Thyroid gland (tissue), 4 donors: ENCODE results near the gene PIP. TPM values are rescaled to one million over a fixed set of nuclear protein-coding genes. Genes with fewer than 3 reads are reported as not detected.
"Not testable (repeated sequence)": the region's sequence is repeated elsewhere in the genome, so short reads cannot be mapped to it uniquely, and the experiment has no call there.

ENCODE experiments used
- DNase-seq, 2 donors: peaks; one replicate each; pipeline ENCODE4 v3.0.0-alpha.2; 2019
- H3K27ac ChIP-seq, 3 donors: fragments of 200-600 bp; sonication (generic); 1 replicate in 2 of 3; 2 replicates in 1 of 3; pipeline ENCODE4 v1.5.1; 2016 to 2019; ENCODE audit warnings: mild to moderate bottlenecking in 1 of 3, moderate library complexity in 1 of 3
- H3K27me3 ChIP-seq: fragments of 200-600 bp; sonication (generic); one replicate; pipeline ENCODE4 v1.5.1; 2019
- H3K36me3 ChIP-seq, 2 donors: fragments of 200-600 bp; sonication (generic); one replicate each; pipeline ENCODE4 v1.5.1; 2016 to 2019
- H3K4me1 ChIP-seq, 2 donors: fragments of 200-600 bp; sonication (generic); one replicate each; pipeline ENCODE4 v1.5.1; 2017 to 2019
- H3K4me3 ChIP-seq, 3 donors: fragments of 200-600 bp; sonication (generic); replicated peaks in 1 of 3; 1 replicate in 2 of 3; 2 replicates in 1 of 3; pipeline ENCODE4 v1.5.1; 2016; ENCODE audit warnings: mild to moderate bottlenecking in 1 of 3
- H3K9me3 ChIP-seq: fragments of 200-600 bp; sonication (generic); one replicate; pipeline ENCODE4 v1.5.1; 2017
- POLR2A ChIP-seq, 2 donors: fragments of 450-650 bp; IDR thresholded peaks; one replicate each; pipeline ENCODE4 v1.6.1; 2017; ENCODE audit warnings: antibody characterized with exemption in 2 of 2, mild to moderate bottlenecking in 2 of 2, moderate library complexity in 1 of 2
- WGBS, 2 donors: methylation state at CpG; one replicate each; pipeline ENCODE4 v1.1.5; 2017; 5-methylcytosine and 5-hydroxymethylcytosine counted together
- intact Hi-C: fragments of 100-400 bp; cut with DNase I; formaldehyde crosslinking; loops from one replicate; pipeline ENCODE4 v1.15.1; 2023
- total RNA-seq, 4 donors: library from RNA; depleted of rRNA; stranded (reverse); fragments of >200 nt; gene quantifications; one replicate each; pipeline ENCODE4 v1.2.3, GENCODE V29; 2016
- TF ChIP-seq, protein P1 (sequence below), 6 experiments: fragments of 200-600 bp in 3 of 6; fragments of 450-650 bp in 3 of 6; sonication (generic) in 3 of 6; IDR thresholded peaks; one replicate each; pipeline ENCODE4 v1.5.1; 2016 to 2019; ENCODE audit warnings: antibody characterized with exemption in 6 of 6, mild to moderate bottlenecking in 2 of 6, inconsistent platforms in 1 of 6, moderate library complexity in 1 of 6

Gene PIP
- total RNA-seq, 4 donors from 2014 or later = not detected

DNA sequence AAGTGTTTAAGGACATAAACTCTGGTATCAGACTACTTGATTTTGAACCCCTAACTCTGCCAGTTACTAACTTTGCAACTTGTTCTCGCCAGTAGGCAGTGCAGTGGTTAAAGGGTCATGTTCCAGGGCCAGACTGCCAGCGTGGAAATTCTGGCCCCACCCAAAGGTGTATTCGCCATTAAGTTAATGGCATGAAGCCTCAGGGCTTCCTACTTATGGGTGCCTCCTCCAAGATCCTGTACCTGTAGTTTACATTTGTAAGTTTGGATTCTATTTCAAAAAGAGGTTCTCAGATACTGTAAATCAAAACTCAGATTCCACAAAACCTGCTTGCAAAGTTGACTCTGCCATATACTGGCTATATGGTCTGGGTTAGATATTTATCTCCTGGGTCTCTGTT lies 2.8 kb upstream of the PIP start:
- H3K9me3 ChIP-seq = no peaks in the 10 kb centered on the region
- TF ChIP-seq POLR2A (IDR thresholded peaks at IDR 0.05) = no peak
- H3K27me3 ChIP-seq = no peaks in the 10 kb centered on the region
- WGBS, 2 donors = 77 to 91% methylated on average over 3 of the region's 3 CpGs
- no peak overlapping the region for H3K27ac ChIP-seq
- no peak overlapping the region for H3K4me3 ChIP-seq
- peaks cover 0 to 20% of the 10 kb centered on the region in 2 donors for H3K4me1 ChIP-seq
- H3K36me3 ChIP-seq = no peaks in the 10 kb centered on the region
- intact Hi-C loops = no loop called here
- no peak for DNase-seq

DNA sequence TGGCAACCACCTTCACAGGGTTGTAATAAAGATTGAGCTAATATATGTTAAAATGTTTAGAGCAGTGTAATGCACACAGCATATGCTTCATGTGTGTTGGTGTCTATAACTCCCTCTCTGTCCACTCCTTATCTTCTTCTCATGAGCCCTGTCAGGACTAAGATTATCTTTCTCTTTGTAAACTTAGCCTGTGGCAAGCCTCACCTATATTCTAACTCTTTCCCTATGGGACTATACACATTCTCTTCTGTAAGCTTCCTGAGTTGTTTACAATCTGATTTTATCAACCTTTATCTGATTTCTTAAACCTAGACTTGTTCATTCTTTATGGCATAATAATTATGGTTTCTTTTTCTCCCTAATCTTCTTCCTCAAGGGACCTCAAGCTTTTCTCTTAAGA lies 2.4 kb upstream of the PIP start:
- intact Hi-C loops = no loop called here
- H3K27me3 ChIP-seq = no peaks in the 10 kb centered on the region
- TF ChIP-seq, protein P1, sequence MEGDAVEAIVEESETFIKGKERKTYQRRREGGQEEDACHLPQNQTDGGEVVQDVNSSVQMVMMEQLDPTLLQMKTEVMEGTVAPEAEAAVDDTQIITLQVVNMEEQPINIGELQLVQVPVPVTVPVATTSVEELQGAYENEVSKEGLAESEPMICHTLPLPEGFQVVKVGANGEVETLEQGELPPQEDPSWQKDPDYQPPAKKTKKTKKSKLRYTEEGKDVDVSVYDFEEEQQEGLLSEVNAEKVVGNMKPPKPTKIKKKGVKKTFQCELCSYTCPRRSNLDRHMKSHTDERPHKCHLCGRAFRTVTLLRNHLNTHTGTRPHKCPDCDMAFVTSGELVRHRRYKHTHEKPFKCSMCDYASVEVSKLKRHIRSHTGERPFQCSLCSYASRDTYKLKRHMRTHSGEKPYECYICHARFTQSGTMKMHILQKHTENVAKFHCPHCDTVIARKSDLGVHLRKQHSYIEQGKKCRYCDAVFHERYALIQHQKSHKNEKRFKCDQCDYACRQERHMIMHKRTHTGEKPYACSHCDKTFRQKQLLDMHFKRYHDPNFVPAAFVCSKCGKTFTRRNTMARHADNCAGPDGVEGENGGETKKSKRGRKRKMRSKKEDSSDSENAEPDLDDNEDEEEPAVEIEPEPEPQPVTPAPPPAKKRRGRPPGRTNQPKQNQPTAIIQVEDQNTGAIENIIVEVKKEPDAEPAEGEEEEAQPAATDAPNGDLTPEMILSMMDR (IDR thresholded peaks at IDR 0.05) = no peak
- TF ChIP-seq POLR2A (IDR thresholded peaks at IDR 0.05) = no peak
- no peak overlapping the region for H3K27ac ChIP-seq
- no peak for DNase-seq
- peaks cover 0 to 20% of the 10 kb centered on the region in 2 donors for H3K4me1 ChIP-seq
- H3K4me3 ChIP-seq = no peak overlapping the region
- no peaks in the 10 kb centered on the region for H3K36me3 ChIP-seq
- H3K9me3 ChIP-seq = no peaks in the 10 kb centered on the region

DNA sequence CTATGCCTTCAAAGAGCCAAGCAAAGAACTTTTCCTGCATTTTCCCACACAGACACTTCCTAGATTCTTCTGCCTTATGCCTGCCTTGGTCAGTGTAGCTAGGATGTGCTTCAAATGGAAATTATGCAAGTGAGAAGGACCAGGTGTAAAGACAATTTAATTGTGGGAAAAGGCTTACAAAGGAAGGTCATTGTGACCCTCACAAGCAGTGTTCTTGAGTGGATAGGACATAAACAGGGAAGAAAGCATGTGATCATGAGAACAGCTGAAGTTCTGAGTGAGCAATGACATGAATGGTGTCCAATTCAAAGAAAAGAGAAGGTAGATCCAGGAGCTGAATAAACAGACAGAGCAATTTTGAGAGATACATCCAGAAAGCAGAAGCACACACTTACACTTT lies 1.3 kb upstream of the PIP start:
- no peak overlapping the region for H3K4me3 ChIP-seq

DNA sequence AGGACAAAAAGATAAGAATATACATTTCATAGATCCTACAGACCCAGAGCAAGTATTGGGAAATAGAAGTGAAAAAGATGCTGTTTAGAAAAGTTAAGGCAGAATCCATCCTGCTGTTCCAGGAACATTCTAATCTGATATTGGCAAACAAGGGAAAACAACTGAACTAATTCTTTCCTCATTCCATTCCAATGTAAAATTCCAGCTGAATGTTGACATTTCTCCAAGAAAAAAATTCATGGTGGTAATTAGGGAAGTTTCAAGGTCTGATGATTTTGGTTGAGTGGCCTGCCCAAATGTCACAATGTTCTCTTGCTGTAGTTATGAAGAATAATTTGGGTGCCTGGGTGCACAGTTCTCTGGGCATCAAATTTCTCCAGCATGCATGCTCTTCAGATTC lies 15.2 kb downstream of the PIP start:
- no peak overlapping the region for H3K4me3 ChIP-seq
- H3K9me3 ChIP-seq = no peaks in the 10 kb centered on the region
- intact Hi-C loops = no loop called here
- H3K27me3 ChIP-seq = no peaks in the 10 kb centered on the region
- DNase-seq = no peak
- TF ChIP-seq POLR2A (IDR thresholded peaks at IDR 0.05) = no peak
- TF ChIP-seq, protein P1 (IDR thresholded peaks at IDR 0.05) = no peak
- no peaks in the 10 kb centered on the region for H3K4me1 ChIP-seq
- no peaks in the 10 kb centered on the region for H3K36me3 ChIP-seq
- no peak overlapping the region for H3K27ac ChIP-seq

More for the DNA sequence above, 1.3 kb upstream of the PIP start:
- intact Hi-C loops = no loop called here
- Histone ChIP-seq H3K27me3 (no peaks in the 10 kb centered on the region), H3K27ac (no peak overlapping the region), H3K36me3 (no peaks in the 10 kb centered on the region), H3K9me3 (no peaks in the 10 kb centered on the region), H3K4me1 (peaks cover 0 to 20% of the 10 kb centered on the region in 2 donors)
- no peak for TF ChIP-seq POLR2A (IDR thresholded peaks at IDR 0.05)
- TF ChIP-seq, protein P1 (IDR thresholded peaks at IDR 0.05) = no peak
- DNase-seq = no peak

DNA sequence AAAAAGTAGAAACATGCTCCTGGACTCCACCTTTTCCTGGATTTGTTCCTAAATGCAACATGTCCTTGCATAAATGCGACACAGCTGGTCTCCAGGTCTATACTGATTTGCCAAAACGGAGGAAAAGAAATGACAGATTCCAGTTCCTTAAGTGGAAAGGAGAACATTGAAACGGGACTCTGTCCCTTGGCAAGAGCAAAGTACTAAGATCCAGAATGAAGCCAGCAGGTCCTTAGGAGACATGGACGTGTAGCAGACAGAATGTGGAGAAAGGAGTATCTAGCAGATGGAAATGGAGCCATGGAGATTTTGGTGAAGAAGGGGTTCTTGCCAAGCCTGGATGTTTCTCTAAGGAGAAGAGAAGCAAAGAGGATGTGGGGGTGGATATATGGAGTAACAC lies 16.2 kb downstream of the PIP start:
- intact Hi-C loops = no loop called here
- H3K4me1 ChIP-seq = no peaks in the 10 kb centered on the region
- H3K36me3 ChIP-seq = no peaks in the 10 kb centered on the region
- H3K27me3 ChIP-seq = no peaks in the 10 kb centered on the region
- H3K4me3 ChIP-seq = no peak overlapping the region
- TF ChIP-seq, protein P1 (IDR thresholded peaks at IDR 0.05) = no peak
- TF ChIP-seq POLR2A (IDR thresholded peaks at IDR 0.05) = no peak
- H3K27ac ChIP-seq = no peak overlapping the region
- no peak for DNase-seq
- no peaks in the 10 kb centered on the region for H3K9me3 ChIP-seq
- WGBS, 2 donors = 77 to 85% methylated on average over 4 of the region's 4 CpGs

DNA sequence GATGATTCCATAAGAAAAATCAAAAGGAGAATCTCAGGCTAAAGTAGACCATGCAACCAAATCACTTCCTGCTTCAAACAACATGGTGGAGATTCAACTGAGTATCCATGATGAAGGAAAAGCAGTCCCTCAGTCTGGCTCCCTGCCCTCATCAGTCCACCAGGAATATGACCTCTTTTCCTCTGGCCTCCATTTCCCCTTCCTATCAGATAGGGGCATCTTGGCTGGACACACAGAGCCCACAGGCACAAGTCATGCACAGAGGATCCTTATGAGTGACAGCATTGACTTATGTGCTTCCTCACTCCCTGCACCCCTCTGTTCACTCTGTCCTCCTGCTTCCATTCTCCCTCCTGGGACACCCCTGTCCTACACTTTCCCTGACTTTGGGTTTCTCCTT lies 16.8 kb downstream of the PIP start:
- Histone ChIP-seq H3K27me3 (no peaks in the 10 kb centered on the region), H3K4me1 (no peaks in the 10 kb centered on the region), H3K27ac (no peak overlapping the region), H3K9me3 (no peaks in the 10 kb centered on the region), H3K36me3 (no peaks in the 10 kb centered on the region), H3K4me3 (no peak overlapping the region)
- intact Hi-C loops = no loop called here
- no peak for DNase-seq
- no peak for TF ChIP-seq POLR2A (IDR thresholded peaks at IDR 0.05)
- TF ChIP-seq, protein P1 (IDR thresholded peaks at IDR 0.05) = no peak

DNA sequence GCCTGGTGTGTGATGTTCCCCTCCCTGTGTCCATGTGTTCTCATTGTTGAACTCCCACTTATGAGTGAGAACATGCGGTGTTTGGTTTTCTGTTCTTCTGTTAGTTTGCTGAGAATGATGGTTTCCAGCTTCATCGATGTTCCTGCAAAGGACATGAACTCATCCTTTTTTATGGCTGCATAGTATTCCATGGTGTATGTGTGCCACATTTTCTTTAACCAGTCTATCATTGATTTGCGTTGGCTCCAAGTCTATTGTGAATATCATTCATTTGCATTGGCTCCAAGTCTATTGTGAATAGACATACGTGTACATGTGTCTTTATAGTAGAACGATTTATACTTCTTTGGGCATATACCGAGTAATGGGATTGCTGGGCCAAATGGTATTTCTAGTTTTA lies 18.8 kb downstream of the PIP start:
- H3K9me3 ChIP-seq, H3K27me3 ChIP-seq, H3K36me3 ChIP-seq, H3K4me3 ChIP-seq, intact Hi-C loops, H3K4me1 ChIP-seq, H3K27ac ChIP-seq, DNase-seq: not testable (repeated sequence)
- WGBS, 2 donors = 98% methylated on average over 6 of the region's 6 CpGs

DNA sequence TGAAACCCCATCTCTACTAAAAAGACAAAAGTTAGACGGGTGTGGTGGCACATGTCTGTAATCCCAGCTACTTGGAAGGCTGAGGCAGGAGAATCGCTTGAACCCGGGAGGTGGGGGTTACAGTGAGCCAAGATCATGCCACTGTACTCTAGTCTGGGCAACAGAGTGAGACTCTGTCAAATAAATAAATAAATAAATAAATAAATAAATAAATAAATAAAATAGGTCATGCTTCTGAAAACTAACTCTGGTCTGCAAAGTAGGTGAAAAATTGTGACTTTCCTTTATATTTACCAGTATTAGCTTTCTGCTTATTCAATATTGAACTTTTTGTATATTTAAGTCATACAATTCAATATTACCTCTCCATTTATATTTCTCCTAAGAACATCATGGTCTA lies 26.7 kb downstream of the PIP start:
- intact Hi-C loops, H3K4me1 ChIP-seq: not testable (repeated sequence)
- WGBS, 2 donors = 88 to 96% methylated on average over 3 of the region's 3 CpGs

More for the DNA sequence above, 26.7 kb downstream of the PIP start:
- H3K9me3 ChIP-seq, H3K36me3 ChIP-seq, DNase-seq, H3K4me3 ChIP-seq, H3K27ac ChIP-seq, H3K27me3 ChIP-seq: not testable (repeated sequence)
